ENCODE results near the gene ATAD3A.

- TF ChIP-seq RCOR1 (IDR thresholded peaks at IDR 0.05; ENCODE audit: insufficient replicate concordance, low read length) (no peak), CTCF (conservative IDR thresholded peaks at IDR 0.05; ENCODE audit: low read depth, low read length) (no peak)
Measured at GRCh38 chr1:1550087-1550486, 38.1 kb downstream of the ATAD3A start.

Data from IMR-90 (cell line).